Small intestine (tissue), 7 donors: Measurements from ENCODE around the gene FAM13A. TPM values are rescaled to one million over a fixed set of nuclear protein-coding genes. Genes with fewer than 3 reads are reported as not detected.

Source experiments
- DNase-seq, 2 donors: peaks; one replicate each; pipeline versions ENCODE4 v3.0.0 to v3.0.0-alpha.2; 2013
- FAIRE-seq: peaks from 2 replicates; lab custom pipeline; 2012; peaks lifted over from hg19 to GRCh38; lab: Jason Lieb, UNC
- H3K27ac ChIP-seq, 3 donors: one replicate each; pipeline ENCODE4 v1.5.1; 2013; ENCODE audit warnings: low read length in 2 of 3, mild to moderate bottlenecking in 2 of 3, control low read depth in 1 of 3, inconsistent platforms in 1 of 3, low read depth in 1 of 3, moderate library complexity in 1 of 3
- H3K27me3 ChIP-seq, 3 donors: one replicate each; pipeline ENCODE4 v1.6.1; 2013; ENCODE audit warnings: low read length in 3 of 3, inconsistent platforms in 1 of 3; ENCODE audit not compliant: control insufficient read depth in 3 of 3, insufficient read depth in 3 of 3
- H3K36me3 ChIP-seq, 3 donors: one replicate each; pipeline ENCODE4 v1.6.1; 2013; ENCODE audit warnings: low read length in 3 of 3, inconsistent platforms in 1 of 3, low read depth in 1 of 3, mild to moderate bottlenecking in 1 of 3, moderate library complexity in 1 of 3; ENCODE audit not compliant: control insufficient read depth in 3 of 3, insufficient read depth in 2 of 3
- H3K4me1 ChIP-seq, 3 donors: one replicate each; pipeline ENCODE4 v1.6.1; 2013; ENCODE audit warnings: low read length in 2 of 3, inconsistent platforms in 1 of 3, low read depth in 1 of 3, mild to moderate bottlenecking in 1 of 3, moderate library complexity in 1 of 3; ENCODE audit not compliant: control insufficient read depth in 3 of 3, insufficient read depth in 2 of 3
- H3K4me3 ChIP-seq, 3 donors: one replicate each; pipeline ENCODE4 v1.5.1; 2013; ENCODE audit warnings: low read length in 3 of 3, control low read depth in 1 of 3, inconsistent platforms in 1 of 3, low read depth in 1 of 3, mild to moderate bottlenecking in 1 of 3, moderate library complexity in 1 of 3
- H3K9me3 ChIP-seq, 2 donors: one replicate each; pipeline ENCODE4 v1.6.1; 2013; ENCODE audit warnings: low read depth in 1 of 2, low read length in 1 of 2; ENCODE audit not compliant: control insufficient read depth in 2 of 2, insufficient read depth in 1 of 2
- WGBS, 3 donors: extraction: QIAGEN DNeasy Blood & Tissue Kit; methylation state at CpG; one replicate each; pipeline ENCODE4 v1.1.7; 2013; 5-methylcytosine and 5-hydroxymethylcytosine counted together
- polyA plus RNA-seq, 4 donors: library from polyadenylated mRNA; stranded (reverse) in 3 of 4; unstranded in 1 of 4; fragments of 200-250 nt in 3 of 4; fragments of 120-200 nt in 1 of 4; gene quantifications; one replicate each; pipeline versions ENCODE4 v1.2.1 to v1.2.3, GENCODE V29; 2013
- donor health status: healthy with polysubstance abuse.
- donor health status: control.
- donor health status: control.
- donor health status: Bipolar disorder and iron deficiency.
- donor health status: healthy.

FAM13A gene
- polyA plus RNA-seq, 4 donors, result 11.2 to 81.0 (median 58.4) TPM

DNA sequence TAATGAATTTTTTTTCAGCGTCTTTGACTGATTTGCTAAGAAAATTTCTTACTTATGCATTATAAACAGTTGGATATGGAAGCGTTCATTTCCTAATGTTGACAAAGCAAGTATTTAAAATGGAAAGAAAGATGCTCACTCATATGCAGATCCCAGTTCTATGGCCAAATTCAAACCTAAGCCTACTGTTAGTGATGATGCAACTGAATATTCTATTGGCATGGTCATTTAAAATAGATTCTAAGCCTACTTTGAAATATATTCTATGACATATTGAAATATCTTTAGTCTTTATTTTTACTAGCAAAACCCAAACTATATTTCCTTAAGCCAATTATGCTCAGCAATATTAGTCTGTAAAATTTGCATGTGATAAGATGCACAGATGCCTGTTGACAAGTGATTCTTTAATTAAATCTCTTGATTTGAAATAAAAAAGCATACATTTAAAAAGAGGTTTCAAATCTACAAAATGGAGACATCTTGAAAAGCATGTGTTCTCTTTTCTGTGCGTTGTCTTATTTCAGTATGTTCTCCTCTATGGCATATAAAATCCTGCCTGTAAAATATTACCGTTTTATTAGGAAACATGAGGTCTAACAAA, 262.8 kb downstream of the FAM13A start:
- no peak for DNase-seq
- no peaks in the 10 kb centered on the region for H3K4me1 ChIP-seq
- FAIRE-seq, result no peak
- H3K9me3 ChIP-seq, result no peaks in the 10 kb centered on the region
- no peaks in the 10 kb centered on the region for H3K27me3 ChIP-seq
- WGBS, 3 donors, result 92 to 97% (median 97%) methylated on average over 4 of the region's 4 CpGs
- H3K36me3 ChIP-seq, result peaks cover 2 to 9% (median 7%) of the 10 kb centered on the region in 3 donors
- H3K27ac ChIP-seq, result no peak overlapping the region
- H3K4me3 ChIP-seq, result no peak overlapping the region

DNA sequence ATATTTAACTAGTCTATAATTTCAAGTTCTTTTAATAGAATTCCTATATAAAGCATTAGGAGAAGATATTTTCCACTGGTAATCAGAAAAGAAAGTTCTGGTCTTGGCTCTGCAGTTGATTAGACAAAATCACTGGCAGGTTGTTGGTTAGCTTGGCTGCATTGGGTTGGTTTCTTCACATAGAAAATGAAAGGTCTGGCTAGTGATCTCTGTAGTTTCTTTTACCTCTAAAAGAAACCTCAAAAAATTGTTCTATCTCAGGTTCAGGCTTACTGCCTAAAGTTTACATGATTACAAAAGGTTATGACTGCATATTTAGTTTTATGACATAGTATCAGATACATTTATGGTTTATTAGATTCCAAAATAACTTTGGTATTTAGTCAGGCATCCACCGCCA, 263.5 kb downstream of the FAM13A start:
- no peak for FAIRE-seq
- H3K9me3 ChIP-seq, result no peaks in the 10 kb centered on the region

DNA sequence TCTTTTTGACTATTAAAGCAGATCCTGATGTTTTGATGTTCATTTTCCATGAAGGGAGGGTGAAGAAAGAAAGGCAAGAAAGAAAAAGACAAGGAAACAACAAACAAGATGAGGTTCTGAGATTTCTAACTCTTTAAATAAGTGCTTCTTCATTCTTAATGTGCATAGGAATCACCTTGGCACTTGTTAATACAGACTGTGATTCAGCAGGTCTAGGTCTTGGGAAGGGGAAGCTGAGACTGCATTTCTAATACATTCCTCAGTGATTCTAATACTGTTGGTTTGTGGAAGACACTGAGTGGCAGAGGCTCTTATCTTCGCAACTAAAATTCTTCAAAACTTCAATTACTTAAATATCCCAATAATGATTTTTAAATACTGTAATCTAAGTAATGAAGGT, 264.2 kb downstream of the FAM13A start:
- Histone ChIP-seq H3K4me3 (no peak overlapping the region), H3K9me3 (no peaks in the 10 kb centered on the region), H3K4me1 (no peaks in the 10 kb centered on the region), H3K36me3 (peaks cover 0 to 9% (median 4%) of the 10 kb centered on the region in 3 donors), H3K27me3 (no peaks in the 10 kb centered on the region), H3K27ac (no peak overlapping the region)
- no peak for FAIRE-seq
- WGBS, 3 donors, result 96 to 100% (median 100%) methylated on average over 1 of the region's 1 CpG
- no peak for DNase-seq

More for the DNA sequence above, 263.5 kb downstream of the FAM13A start:
- no peaks in the 10 kb centered on the region for H3K27me3 ChIP-seq
- H3K4me3 ChIP-seq, result no peak overlapping the region
- no peak for DNase-seq
- WGBS, 3 donors, result 87 to 97% (median 92%) methylated on average over 1 of the region's 1 CpG
- H3K27ac ChIP-seq, result no peak overlapping the region
- H3K36me3 ChIP-seq, result peaks cover 2 to 9% (median 7%) of the 10 kb centered on the region in 3 donors
- H3K4me1 ChIP-seq, result no peaks in the 10 kb centered on the region

DNA sequence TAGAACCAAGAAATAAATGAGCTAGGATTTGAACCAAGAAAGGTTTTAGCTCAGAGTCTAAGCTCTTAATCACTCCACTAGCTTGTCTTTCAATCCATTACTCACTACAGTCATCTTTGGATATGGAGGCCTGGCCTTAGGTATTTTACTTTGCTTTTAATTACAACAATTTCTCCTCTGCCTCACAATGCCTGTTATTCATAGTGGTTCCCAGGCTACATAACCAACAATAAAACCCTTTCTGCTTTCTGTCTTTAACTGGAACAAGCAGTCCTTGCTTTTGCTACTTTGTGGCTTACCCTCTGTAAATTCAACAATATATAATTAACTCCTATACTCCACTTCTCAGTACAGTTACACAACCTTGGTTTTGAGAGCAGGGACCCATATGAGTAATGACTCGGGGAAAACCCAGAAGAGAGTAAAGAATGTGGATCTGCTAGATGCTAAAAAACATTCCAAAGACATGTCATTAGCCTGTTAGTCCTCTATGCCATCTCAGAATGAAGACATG, 264.7 kb downstream of the FAM13A start:
- Histone ChIP-seq H3K27ac (no peak overlapping the region), H3K4me3 (no peak overlapping the region), H3K27me3 (no peaks in the 10 kb centered on the region), H3K36me3 (peaks cover 0 to 11% (median 4%) of the 10 kb centered on the region in 3 donors), H3K9me3 (no peaks in the 10 kb centered on the region), H3K4me1 (no peaks in the 10 kb centered on the region)
- 59 to 86% (median 64%) methylated on average over 1 of the region's 1 CpG for WGBS, 3 donors
- no peak for FAIRE-seq
- no peak for DNase-seq

DNA sequence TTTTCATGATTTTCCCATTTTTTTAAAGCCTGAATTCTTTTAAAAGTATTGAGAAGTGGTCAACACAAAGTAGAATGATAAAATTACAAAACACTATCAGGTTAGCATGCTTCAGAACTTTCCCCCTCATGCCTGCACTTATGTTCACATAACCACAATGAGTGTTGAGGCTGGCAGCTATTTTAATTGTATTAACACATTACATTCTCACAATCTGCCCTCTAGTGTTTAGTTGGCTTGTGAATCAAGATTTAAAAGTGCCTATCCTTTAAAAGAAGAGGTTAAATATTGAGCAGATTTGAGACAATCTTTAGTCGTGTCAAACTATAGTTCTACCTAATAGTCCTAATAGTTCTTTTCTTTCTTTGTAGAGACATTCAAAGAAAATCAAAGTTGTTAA, 265.7 kb downstream of the FAM13A start:
- WGBS, 3 donors, result 70 to 80% (median 79%) methylated on average over 1 of the region's 1 CpG
- no peaks in the 10 kb centered on the region for H3K4me1 ChIP-seq
- H3K27me3 ChIP-seq, result no peaks in the 10 kb centered on the region
- no peak overlapping the region for H3K4me3 ChIP-seq
- H3K36me3 ChIP-seq, result peaks cover 0 to 8% (median 4%) of the 10 kb centered on the region in 3 donors
- DNase-seq (no peak), FAIRE-seq (no peak)
- no peaks in the 10 kb centered on the region for H3K9me3 ChIP-seq
- H3K27ac ChIP-seq, result no peak overlapping the region

DNA sequence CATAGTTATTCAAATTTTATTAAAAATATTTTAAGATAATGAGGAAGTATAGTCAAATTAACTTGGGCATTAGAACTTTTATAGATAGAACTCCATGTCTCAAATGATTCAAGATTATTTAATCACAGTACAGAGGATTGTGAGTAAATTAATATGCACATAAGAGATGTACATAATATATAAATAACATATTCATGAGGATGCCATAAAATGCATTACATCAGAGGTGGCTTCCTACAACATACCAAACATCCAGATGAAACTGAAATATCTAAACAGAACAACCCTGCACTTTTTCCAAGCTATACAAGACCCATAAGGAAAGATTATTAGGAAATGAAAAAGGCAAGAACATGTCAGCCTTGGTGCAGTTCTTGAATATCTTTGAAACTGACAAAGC, 268.1 kb downstream of the FAM13A start:
- Histone ChIP-seq H3K9me3 (no peaks in the 10 kb centered on the region), H3K27me3 (no peaks in the 10 kb centered on the region), H3K4me3 (no peak overlapping the region), H3K27ac (no peak overlapping the region), H3K36me3 (peaks cover 0 to 15% (median 14%) of the 10 kb centered on the region in 3 donors), H3K4me1 (no peaks in the 10 kb centered on the region)
- FAIRE-seq (peak; percentile 57), DNase-seq (no peak)

DNA sequence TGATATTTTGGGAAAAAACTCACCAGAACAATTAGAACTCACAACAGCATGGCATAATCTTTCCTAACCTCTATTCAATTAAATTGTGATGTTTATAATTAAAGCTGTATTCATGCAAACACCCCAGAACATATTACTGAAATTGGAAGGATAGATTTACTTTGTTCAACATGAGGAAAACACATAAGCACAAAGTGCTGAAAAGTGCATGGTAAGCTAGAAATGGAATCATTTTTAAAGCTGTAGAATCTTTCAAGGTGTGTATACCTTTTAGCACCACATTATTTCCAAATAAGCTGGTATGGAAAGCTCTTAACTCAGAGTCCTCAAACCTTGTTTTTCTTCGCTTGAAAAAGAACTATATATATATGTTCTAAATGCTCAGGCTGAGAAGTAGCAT, 268.6 kb downstream of the FAM13A start:
- Histone ChIP-seq H3K4me1 (no peaks in the 10 kb centered on the region), H3K27me3 (no peaks in the 10 kb centered on the region), H3K4me3 (no peak overlapping the region), H3K36me3 (peaks cover 0 to 18% (median 14%) of the 10 kb centered on the region in 3 donors), H3K9me3 (no peaks in the 10 kb centered on the region), H3K27ac (no peak overlapping the region)
- WGBS, 3 donors, result 98 to 100% (median 98%) methylated on average over 1 of the region's 1 CpG
- FAIRE-seq (no peak), DNase-seq (no peak)

DNA sequence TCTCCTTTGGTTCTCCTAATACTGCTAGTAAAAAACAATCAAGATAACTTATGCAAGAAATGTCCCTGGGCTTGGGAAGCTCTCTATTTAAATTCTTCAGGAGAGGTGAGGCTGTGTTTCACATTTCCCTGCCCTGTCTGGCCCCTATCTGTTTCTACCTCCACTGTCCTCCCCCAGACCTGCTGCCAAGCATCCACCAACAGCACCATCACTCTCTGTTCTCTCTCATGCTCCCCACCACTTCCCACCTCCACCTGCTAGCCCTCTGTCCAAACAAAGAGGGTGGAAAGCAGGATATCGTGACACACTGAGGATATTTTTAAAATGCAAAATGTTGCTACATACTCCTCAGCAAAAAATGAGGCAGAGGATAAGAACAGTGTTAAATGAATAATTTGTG, 271.0 kb downstream of the FAM13A start:
- H3K9me3 ChIP-seq, result no peaks in the 10 kb centered on the region
- H3K4me1 ChIP-seq, result no peaks in the 10 kb centered on the region
- H3K36me3 ChIP-seq, result peaks cover 0 to 24% (median 13%) of the 10 kb centered on the region in 3 donors
- H3K27ac ChIP-seq, result no peak overlapping the region
- H3K27me3 ChIP-seq, result no peaks in the 10 kb centered on the region
- FAIRE-seq (no peak), DNase-seq (no peak)
- no peak overlapping the region for H3K4me3 ChIP-seq
- 88 to 94% (median 93%) methylated on average over 1 of the region's 1 CpG for WGBS, 3 donors

DNA sequence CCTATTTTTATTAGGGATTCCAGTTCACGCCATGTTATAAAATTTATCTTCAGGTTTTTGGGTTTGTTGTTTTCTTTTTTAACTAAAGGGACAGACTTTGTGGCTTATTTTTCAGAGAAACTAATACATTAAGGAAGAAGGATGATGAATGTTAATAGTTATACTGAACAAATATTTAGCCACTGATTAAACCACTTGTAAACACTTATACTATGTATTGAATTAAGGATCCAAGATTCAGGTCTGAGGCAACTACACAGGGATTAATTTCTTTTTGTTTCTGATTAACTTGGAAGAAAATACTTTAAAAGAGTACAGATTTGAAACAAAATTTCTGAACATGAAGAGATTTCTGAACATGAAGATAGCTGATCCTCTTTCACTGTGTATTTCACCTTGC, 276.6 kb downstream of the FAM13A start:
- no peak for DNase-seq
- Histone ChIP-seq H3K27ac (no peak overlapping the region), H3K4me3 (no peak overlapping the region), H3K27me3 (no peaks in the 10 kb centered on the region), H3K9me3 (no peaks in the 10 kb centered on the region), H3K36me3 (peaks cover 0 to 18% (median 15%) of the 10 kb centered on the region in 3 donors), H3K4me1 (no peaks in the 10 kb centered on the region)
- no peak for FAIRE-seq
- 93 to 97% (median 97%) methylated on average over 1 of the region's 1 CpG for WGBS, 3 donors
